Neural cell (in vitro differentiated cells): ENCODE measurements around the gene SLC17A1. TPM values are rescaled to one million over a fixed set of nuclear protein-coding genes. Genes with fewer than 3 reads are reported as not detected.

Source experiments
- H2AFZ ChIP-seq: fragments of 200-600, 300-800 bp; sonication (generic), shearing (Covaris generic); 2 replicates; pipeline ENCODE4 v1.6.0; 2014; ENCODE audit warnings: low read depth, mild to moderate bottlenecking, antibody characterized with exemption, low read length, moderate library complexity
- H3F3A ChIP-seq: fragments of 200-600 bp; shearing (Covaris generic); 2 replicates; pipeline ENCODE4 v1.6.1; 2016; ENCODE audit warnings: mild to moderate bottlenecking, moderate library complexity, mixed read lengths, antibody characterized with exemption, low read length; ENCODE audit not compliant: insufficient read depth, poor library complexity, severe bottlenecking
- H3K27ac ChIP-seq: fragments of 200-600, 300-800 bp; sonication (generic), shearing (Covaris generic); 2 replicates; pipeline ENCODE4 v1.5.1; 2014; ENCODE audit warnings: mild to moderate bottlenecking, low read length, moderate library complexity
- H3K27me3 ChIP-seq: fragments of 300-800, 200-600 bp; sonication (generic), shearing (Covaris generic); 2 replicates; pipeline ENCODE4 v1.6.0; 2014; ENCODE audit warnings: mild to moderate bottlenecking, low read depth, low read length, moderate library complexity; ENCODE audit not compliant: insufficient read depth
- H3K36me3 ChIP-seq: fragments of 300-800, 200-600 bp; sonication (generic), shearing (Covaris generic); 2 replicates; pipeline ENCODE4 v1.5.1; 2014; ENCODE audit warnings: mild to moderate bottlenecking, antibody characterized with exemption, low read length, moderate library complexity; ENCODE audit not compliant: insufficient read depth
- H3K4me2 ChIP-seq: fragments of 300-800, 200-600 bp; sonication (generic), shearing (Covaris generic); 2 replicates; pipeline ENCODE4 v1.6.0; 2014; ENCODE audit warnings: mild to moderate bottlenecking, low read length
- H3K4me3 ChIP-seq: fragments of 300-800, 200-600 bp; sonication (generic), shearing (Covaris generic); 2 replicates; pipeline ENCODE4 v1.5.1; 2014; ENCODE audit warnings: mild to moderate bottlenecking, low read length, moderate library complexity
- H3K79me2 ChIP-seq: fragments of 200-600 bp; shearing (Covaris generic); replicated peaks from 2 replicates; pipeline ENCODE4 v1.6.0; 2014; ENCODE audit warnings: mild to moderate bottlenecking, low read length, moderate library complexity; ENCODE audit not compliant: insufficient read depth
- H3K9ac ChIP-seq: fragments of 300-800, 200-600 bp; sonication (generic), shearing (Covaris generic); 2 replicates; pipeline ENCODE4 v1.6.1; 2016; ENCODE audit warnings: mild to moderate bottlenecking, low read length, mixed read lengths
- H3K9me2 ChIP-seq: fragments of 200-600 bp; shearing (Covaris generic); 2 replicates; pipeline ENCODE4 v1.6.1; 2016; ENCODE audit warnings: mild to moderate bottlenecking, low read length, mixed read lengths; ENCODE audit not compliant: insufficient read depth
- H3K9me3 ChIP-seq: fragments of 200-600, 300-800 bp; sonication (generic), shearing (Covaris generic); 2 replicates; pipeline ENCODE4 v1.6.1; 2016; ENCODE audit warnings: mild to moderate bottlenecking, mixed run types, low read length, moderate library complexity, mixed read lengths
- H4K20me1 ChIP-seq: fragments of 200-600 bp; shearing (Covaris generic); 2 replicates; pipeline ENCODE4 v1.6.1; 2016; ENCODE audit warnings: mild to moderate bottlenecking, mixed run types; ENCODE audit not compliant: insufficient read depth
- CTCF ChIP-seq: fragments of 450-650 bp; IDR thresholded peaks from 2 replicates; pipeline ENCODE4 v1.5.1; 2014; ENCODE audit warnings: antibody characterized with exemption, mild to moderate bottlenecking, moderate library complexity; ENCODE audit not compliant: poor library complexity, severe bottlenecking
- EP300 ChIP-seq: fragments of 450-650 bp; conservative IDR thresholded peaks from 2 replicates; pipeline ENCODE4 v1.6.1; 2014; ENCODE audit warnings: antibody characterized with exemption, mild to moderate bottlenecking, moderate library complexity; ENCODE audit not compliant: poor library complexity, severe bottlenecking
- EZH2 ChIP-seq: fragments of 200-600, 300-800 bp; shearing (Covaris generic), sonication (generic); IDR thresholded peaks from 2 replicates; pipeline ENCODE4 v1.6.1; 2014; ENCODE audit warnings: antibody characterized with exemption, low read length, borderline replicate concordance, mild to moderate bottlenecking; ENCODE audit not compliant: insufficient read depth, poor library complexity, severe bottlenecking
- MXI1 ChIP-seq: fragments of 450-650 bp; conservative IDR thresholded peaks from 2 replicates; pipeline ENCODE4 v1.6.1; 2014; ENCODE audit warnings: antibody characterized with exemption, mild to moderate bottlenecking; ENCODE audit not compliant: poor library complexity, severe bottlenecking
- POLR2AphosphoS5 ChIP-seq: IDR thresholded peaks from 2 replicates; pipeline ENCODE4 v1.6.1; 2012
- RAD21 ChIP-seq: fragments of 450-650 bp; conservative IDR thresholded peaks from 2 replicates; pipeline ENCODE4 v1.6.1; 2014; ENCODE audit warnings: antibody characterized with exemption, mild to moderate bottlenecking, moderate library complexity
- REST ChIP-seq: IDR thresholded peaks from 2 replicates; pipeline ENCODE4 v1.6.1; 2012; ENCODE audit warnings: borderline replicate concordance
- SMC3 ChIP-seq: fragments of 450-650 bp; conservative IDR thresholded peaks from 2 replicates; pipeline ENCODE4 v1.6.1; 2014; ENCODE audit warnings: antibody characterized with exemption, mild to moderate bottlenecking, moderate library complexity; ENCODE audit not compliant: poor library complexity
- TAF1 ChIP-seq: IDR thresholded peaks from 2 replicates; pipeline ENCODE4 v1.6.1; 2012; ENCODE audit warnings: low read depth
- polyA plus RNA-seq: library from polyadenylated mRNA; depleted of rRNA; stranded (reverse); fragments of >200 nt; gene quantifications from 2 replicates; pipeline ENCODE4 v1.2.3, GENCODE V29; 2014

The SLC17A1 gene
- polyA plus RNA-seq, 1 donor from 2014 or later = not detected

- no peaks in the 10 kb centered on the region for H3F3A ChIP-seq
- no peaks in the 10 kb centered on the region for H3K27me3 ChIP-seq
- H3K27ac ChIP-seq = no peak overlapping the region
- H3K4me2 ChIP-seq = no peak overlapping the region
- TF ChIP-seq RAD21 (no peak), CTCF (no peak), REST (no peak), TAF1 (no peak), MXI1 (no peak), SMC3 (no peak), EP300 (no peak), POLR2AphosphoS5 (no peak), EZH2 (no peak)
- H3K36me3 ChIP-seq = no peaks in the 10 kb centered on the region
- no peak overlapping the region for H3K9ac ChIP-seq
- no peak overlapping the region for H2AFZ ChIP-seq
- no peaks in the 10 kb centered on the region for H3K79me2 ChIP-seq
- no peak overlapping the region for H3K4me3 ChIP-seq
- no peaks in the 10 kb centered on the region for H3K9me3 ChIP-seq
- no peaks in the 10 kb centered on the region for H4K20me1 ChIP-seq
- no peaks in the 10 kb centered on the region for H3K9me2 ChIP-seq
These were observed 83.8 kb downstream of the SLC17A1 start for GRCh38 chr6:25748049-25748448.

- Histone ChIP-seq H3K9me3 (no peaks in the 10 kb centered on the region), H4K20me1 (no peaks in the 10 kb centered on the region), H3K79me2 (no peaks in the 10 kb centered on the region), H3K9me2 (no peaks in the 10 kb centered on the region), H3K4me2 (no peak overlapping the region), H2AFZ (no peak overlapping the region), H3K27ac (no peak overlapping the region), H3F3A (no peaks in the 10 kb centered on the region), H3K36me3 (no peaks in the 10 kb centered on the region), H3K4me3 (no peak overlapping the region), H3K9ac (no peak overlapping the region), H3K27me3 (no peaks in the 10 kb centered on the region)
- TF ChIP-seq EZH2 (no peak), REST (no peak), CTCF (no peak), SMC3 (no peak), MXI1 (no peak)
These were observed 84.4 kb downstream of the SLC17A1 start for GRCh38 chr6:25747477-25747876.
